NAMALWA (cell line): ENCODE data around the gene SCFD1.
"Not testable (repeated sequence)": the region's sequence is repeated elsewhere in the genome, so short reads cannot be mapped to it uniquely, and the experiment has no call there.

Experiments used
- DNase-seq: peaks from one replicate; pipeline ENCODE4 v3.0.0-alpha.2; 2015; ENCODE audit warnings: low spot score

SCFD1 gene

DNA sequence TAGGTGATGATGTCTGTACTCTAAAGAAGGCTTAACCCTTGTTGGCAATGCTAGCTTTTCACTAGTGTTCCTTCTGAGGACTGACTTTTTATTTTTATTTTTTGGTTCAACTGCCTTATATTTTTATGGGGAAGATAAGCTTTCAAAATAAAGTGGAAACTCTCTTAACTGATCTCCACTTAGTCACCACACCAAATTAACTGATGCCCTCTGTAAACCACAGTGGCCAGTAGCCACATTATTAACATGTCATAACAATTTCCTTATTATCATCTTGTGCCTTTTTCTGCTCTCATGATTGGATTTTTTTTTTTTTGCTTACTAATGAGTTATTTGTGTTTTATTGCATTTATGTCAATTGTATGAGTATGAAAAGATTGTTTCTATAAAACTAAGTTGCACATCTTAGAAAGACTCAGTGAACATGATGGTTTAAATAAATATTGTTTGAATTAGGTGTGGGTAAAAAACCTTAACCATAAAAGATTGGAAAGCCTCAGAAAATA lies 56.9 kb downstream of the SCFD1 start:
- DNase-seq = no peak

DNA sequence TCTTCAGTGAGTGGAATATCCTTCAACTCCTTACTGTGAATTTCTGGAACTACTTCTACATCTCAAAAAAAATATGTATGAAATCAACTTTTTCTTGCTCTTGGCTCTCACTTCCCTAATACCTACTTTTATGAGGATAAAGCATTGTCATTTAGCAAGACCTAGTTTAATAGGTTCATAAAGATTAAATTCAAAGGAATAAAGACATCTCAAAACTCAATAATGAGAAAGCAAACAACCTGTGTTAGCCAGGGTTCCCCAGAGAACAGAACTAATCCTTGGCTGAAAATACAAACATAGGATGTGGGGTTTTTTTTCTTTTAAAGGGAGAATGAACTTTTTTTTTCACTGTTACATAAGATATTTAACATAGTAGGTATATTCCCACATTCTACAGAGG lies 57.9 kb downstream of the SCFD1 start:
- DNase-seq = no peak

DNA sequence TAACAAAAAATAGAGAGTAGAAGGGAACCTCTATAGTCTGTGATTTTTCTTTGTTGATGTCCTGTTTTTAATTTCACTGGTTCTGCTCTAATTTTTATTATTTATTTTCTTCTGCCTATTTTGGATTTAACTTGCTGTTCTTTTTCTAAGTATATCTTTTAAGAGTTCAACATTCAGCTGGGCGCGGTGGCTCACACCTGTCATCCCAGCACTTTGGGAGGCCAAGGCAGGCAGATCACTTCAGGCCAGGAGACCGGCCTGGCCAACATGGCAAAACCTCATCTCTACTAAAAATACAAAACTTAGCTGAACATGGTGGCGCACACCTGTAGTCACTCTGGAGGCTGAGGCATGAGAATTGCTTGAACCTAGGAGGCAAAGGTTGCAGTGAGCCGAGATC lies 58.7 kb downstream of the SCFD1 start:
- not testable (repeated sequence) for DNase-seq

DNA sequence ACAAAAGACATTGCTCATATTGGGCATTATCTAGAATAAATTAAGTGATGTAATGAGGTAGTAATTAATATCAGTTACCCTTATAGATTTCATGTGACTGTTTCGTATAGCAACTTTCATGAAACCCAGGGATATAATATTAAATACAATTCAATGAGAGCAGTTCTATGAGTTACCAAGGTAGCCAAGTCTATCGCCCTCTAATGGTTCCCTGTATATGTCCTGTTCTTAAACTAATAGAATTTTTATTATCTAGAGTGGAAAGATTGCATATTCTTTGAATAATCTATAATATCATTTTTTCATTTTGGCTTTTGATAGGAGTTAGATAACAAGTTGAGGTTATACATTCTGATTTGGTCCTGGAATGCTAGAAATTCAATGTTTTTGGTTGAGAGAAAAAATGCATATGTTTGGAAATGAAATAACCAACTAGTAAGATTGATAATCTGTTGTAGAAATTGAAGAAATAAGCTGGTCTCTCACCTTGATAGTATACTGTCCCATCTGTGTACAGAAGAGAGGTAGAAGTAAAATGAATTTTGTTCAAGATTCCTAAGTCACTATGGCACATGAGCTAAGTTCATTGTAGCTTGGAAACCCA lies 59.7 kb downstream of the SCFD1 start:
- peak; percentile 32 for DNase-seq

DNA sequence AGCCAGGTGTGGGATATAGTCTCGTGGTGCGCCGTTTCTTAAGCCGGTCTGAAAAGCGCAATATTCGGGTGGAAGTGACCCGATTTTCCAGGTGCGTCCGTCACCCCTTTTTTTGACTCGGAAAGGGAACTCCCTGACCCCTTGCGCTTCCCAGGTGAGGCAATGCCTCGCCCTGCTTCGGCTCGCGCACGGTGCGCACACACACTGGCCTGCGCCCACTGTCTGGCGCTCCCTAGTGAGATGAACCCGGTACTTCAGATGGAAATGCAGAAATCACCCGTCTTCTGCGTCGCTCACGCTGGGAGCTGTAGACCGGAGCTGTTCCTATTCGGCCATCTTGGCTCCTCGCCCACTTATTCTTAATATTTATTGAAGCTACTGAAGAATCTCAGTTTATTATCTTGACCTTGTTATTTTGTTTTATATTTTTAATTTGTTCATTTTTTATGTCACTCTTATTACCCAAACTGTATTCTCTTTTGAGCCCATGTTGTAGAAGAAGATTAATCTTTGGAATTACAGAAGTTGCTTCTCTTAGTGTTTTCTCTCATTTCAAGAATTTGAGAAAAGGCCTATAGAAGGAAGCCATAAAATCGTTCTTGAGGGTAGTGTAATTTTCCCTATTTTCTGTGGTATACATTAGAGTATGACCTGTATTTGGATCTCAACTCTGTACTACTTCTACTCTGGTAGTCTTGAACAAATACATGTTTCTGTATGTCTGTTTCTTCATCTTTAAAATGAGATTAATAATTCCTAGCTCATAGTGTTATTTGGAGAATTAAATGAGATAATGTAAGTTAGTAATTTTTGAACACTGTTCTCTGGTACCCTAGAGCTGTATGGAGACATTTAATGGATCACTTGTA lies 68.6 kb downstream of the SCFD1 start:
- DNase-seq = not testable (repeated sequence)

DNA sequence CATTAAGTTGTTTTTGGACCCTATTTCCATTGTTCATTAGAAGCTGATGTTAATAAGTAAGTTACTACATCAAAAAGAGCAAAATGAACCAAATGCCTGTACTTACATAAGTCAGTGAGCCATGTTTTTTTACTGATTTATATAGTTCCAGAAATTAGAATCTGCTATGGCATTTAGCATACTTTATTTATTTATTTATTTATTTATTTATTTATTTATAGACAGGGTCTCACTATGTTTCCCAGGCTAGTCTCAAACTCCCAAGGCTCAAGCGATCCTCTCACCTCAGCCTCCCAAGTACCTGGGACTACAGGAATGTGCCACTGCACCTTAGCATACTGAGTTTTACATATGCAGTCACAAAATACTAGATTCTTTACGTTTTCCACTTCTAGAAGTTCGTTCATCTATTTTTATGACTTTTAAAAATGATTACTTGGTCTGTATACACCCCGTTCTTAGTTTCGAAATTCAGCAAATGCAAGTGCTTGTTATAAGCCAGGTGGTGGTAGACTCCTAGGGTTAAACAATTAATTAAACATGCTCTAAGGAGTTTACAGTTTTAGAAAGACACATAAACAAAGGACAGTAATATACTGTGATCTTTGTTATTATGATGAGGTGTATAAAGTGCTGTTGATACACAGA lies 69.8 kb downstream of the SCFD1 start:
- DNase-seq = no peak

DNA sequence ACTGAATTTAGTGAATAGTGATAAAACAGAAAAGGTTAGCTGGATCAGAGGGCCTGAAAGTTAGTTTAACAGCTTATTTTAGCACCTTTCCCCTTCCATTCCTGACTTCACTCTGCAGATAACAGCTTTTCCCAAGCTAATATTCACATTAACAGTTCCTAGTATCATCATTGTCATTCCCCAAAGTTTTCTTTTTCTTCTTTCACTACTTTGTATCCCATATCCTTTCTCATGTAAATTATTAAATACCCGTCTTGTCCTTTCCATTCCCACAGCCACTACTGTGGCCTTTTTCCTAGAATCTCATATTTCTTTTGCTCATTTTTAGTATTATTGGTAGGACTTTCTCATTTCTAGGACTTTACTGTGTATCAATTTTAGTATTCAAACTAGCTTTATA lies 70.5 kb downstream of the SCFD1 start:
- no peak for DNase-seq

DNA sequence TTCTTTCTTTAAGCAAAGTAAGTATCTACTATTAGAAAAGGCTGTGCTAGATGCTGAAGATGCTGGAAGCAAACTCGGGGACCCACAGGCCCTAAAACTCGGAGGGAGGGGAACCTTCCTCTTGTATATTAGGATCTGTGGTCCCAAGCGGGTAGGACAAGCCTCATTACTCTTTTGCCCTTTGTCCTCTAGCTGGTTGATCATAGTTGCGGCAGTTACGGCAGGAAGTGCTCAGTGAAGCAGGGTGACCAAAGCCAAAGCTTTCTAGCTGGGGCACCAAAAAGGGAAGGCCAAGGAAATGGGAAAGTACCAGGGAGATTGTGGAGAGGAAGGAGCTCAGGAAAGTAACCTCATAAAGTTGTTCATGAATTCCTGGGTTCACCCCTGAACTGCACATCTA lies 76.3 kb downstream of the SCFD1 start:
- DNase-seq = no peak

DNA sequence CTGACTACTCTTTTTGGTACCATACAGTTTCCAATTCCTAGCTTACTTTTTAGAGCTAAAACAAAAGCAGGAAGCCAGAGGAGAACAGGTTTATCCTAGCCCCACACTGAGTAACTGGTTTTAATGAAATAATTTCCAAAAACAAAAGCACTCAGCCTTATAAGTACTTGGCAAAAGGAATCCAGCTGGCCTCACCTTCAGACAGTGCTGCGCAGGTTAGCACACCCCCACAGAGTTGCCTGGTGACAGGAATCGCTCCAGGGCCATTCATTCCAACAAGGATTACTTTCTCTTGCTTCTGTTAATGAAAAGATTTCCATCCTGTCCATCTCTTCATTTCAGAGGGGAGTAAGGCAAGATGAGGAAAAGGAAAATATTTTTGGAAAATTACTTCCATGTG lies 84.6 kb downstream of the SCFD1 start:
- no peak for DNase-seq

DNA sequence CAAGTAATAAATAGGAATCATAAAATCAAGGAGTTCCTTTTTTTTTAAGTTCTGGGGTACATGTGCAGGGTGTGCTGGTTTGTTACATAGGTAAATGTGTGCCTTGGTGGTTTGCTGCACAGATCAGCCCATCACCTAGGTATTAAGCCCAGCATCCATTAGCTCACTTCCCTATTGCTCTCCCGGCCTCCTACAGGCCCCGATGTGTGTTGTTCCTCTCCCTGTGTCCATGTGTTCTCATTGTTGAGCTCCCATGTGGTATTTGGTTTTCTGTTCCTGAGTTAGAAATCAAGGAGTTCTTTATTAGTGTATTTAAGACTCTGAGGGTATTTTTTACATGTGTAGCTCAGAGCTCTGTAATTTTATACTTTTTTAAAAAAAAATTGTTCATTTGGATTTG lies 86.0 kb downstream of the SCFD1 start:
- no peak for DNase-seq

DNA sequence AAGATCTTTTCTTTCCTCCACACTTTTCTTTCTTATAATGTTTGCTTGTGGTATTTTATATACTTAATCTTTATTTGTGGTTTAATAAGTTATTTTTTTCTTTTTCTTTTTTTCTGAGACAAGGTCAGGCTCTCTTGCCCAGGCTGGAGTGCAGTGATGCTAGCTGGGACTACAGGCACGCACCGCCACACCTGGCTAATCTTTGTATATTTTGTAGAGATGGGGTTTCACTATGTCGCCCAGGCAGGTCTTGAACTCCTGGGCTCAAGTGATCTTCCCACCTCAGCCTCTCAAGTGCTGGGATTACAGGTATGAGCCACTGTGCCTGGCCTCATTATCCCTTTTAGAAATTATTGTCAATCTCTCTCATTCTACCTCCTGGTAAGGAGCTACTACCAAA lies 87.1 kb downstream of the SCFD1 start:
- no peak for DNase-seq

DNA sequence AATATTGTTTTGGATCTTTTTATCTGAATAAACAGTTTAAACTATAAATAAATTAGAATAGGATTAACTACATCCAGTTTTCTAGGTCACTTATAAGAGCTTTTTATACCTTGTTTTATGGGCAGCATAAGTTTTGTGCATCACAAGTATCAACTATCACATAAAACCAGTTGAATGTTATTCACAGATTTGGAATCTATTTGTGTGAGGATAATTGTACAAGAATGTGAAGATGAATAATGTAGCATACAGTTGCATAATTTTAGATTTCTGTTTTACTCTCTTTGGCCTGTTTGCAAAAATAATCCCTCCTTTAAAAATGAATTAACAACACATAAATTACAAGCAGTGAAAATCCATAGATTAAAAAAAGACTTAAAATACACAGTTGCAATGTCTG lies 88.8 kb downstream of the SCFD1 start:
- no peak for DNase-seq

DNA sequence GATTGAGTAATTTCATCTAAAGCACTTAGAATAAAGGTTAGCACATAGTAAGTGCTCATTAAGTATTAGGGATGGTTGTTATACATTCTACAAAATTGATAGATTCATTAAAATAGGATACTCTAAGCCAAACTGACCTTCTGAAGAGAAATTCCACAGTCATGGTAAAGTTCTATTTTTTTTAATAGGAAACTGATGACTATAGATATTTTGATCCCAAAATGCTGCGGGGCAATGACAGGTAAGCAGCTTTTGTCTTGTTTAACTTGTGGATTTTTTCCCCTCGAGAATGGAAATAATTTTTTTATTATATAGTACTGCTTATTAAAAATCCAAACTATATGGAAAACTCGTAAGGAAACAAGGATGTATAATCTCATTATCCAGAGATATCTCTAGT lies 97.0 kb downstream of the SCFD1 start:
- no peak for DNase-seq

DNA sequence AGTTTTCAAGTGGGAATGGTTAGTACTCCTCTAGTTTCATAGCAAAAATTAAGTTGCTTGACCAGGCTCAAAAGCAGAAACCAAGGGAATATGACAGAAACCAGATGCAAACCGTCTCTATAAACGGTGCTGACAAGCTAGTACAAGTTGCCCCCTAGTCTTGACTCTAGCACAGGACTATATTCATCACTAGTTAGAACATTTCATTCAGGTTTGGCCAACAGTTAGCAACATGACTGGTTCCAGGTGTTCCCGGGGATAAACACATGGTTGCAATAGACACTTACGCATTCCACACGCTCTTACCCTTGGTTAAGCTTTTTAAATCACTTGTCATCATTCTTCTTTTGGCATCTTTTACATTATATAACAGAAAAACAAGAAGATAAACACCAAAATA lies 103.6 kb downstream of the SCFD1 start:
- DNase-seq = no peak

DNA sequence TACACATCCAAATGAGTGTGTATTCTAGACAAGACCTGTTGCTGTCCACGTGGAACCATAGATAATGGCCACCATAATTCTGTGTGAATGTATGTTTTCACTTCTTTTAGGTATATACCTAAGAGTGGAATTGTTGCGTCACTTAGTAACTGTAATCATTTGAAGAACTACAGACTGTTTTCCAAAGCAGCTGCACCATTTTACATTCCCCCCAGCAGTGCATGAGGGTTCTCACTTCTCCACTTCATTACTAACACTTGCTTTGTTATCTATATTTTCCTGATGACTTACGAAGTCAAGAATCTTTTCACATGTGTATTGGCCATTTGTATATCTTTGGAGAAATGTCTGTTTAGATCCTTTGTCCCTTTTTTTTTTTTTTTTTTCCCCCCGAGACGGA lies 106.4 kb downstream of the SCFD1 start:
- DNase-seq = no peak

DNA sequence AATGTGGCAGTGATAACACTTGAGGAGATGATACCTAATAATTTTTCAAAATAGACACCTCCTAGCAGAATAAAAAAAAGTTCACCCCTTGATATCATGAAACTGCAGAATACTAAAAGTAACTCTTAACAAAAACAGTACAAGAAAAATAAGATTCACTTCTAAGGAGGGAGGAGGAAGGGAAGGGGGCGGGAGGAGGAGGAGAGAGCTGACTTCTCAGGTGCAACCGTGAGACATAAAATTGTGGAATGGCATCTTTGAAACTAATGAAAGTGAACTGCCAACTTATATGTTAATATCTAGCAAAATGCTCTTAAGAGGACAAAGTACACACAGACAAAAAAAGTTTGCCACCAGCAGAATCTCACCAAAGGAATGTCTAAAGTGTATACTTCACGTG lies 115.8 kb downstream of the SCFD1 start:
- no peak for DNase-seq

DNA sequence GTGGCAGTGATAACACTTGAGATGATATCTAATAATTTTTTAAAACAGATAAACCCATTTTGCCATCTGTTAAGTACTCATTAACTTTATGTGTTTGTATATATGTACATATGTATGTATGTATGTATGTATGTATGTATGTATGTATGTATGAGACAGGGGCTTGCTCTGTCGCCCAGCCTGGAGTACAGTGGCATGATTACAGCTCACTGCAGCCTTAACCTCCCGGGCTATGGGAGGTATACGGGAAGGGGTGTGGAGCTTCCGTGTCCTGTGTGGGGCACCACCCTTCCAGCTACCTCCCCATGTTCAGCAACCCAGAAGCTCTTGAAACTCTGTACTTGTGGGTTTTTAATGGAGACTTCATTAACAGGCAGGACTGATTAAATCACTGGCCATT lies 116.9 kb downstream of the SCFD1 start:
- no peak for DNase-seq

DNA sequence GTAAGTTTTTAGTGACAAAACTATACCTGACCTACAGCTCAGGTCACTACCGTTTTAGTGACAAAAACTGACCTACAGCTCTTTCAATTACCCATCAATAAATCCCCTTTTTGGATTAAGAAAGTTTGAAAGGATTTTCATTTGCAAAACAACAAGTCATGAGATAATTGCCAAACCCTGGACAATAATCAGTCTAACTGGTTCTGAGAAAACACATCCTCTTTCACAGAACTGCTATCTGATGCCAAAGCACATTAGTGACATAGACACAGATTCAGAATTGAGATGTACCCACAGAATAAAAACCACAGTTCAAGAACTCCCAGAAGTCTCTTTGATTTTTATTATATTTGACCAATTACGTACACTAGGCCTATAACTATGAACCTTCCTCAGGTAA lies 126.2 kb downstream of the SCFD1 start:
- no peak for DNase-seq

DNA sequence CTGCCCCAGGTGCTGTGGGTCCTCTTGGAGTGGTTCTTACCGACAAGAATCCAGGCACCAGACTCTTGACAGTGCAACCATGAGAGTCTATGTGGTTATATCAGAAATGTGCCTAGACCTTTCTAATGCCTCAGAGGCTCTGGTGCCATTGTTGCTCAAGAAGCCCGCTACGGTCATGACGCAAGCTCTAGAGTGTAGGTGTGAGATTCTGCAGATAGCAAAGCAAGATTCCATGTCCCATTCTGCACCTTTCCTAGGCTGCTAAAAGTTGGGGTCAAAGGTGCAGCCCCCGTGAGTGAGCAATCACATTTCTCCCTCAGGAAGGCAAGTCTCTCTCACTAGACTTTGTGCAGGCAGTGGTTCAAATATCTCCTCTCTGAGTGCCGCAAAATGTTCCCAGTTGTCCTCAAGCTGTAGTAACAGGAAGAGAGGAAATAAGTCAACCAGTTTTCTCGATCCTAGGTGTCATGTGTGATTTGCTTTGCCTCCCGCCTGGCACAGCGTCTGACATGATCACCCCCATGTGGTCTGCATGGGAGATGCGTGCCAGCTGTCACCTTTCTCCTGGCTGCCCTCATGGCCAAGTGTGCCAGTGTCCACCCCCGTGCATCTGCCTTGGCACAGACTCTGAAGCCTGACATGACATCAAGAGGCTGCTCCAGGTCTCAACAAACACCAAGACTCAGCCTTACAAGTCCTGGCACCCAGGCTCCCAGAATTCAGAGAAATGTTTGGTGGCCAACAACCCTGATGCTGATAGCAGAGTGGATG lies 129.7 kb downstream of the SCFD1 start:
- DNase-seq = peak; percentile 20

DNA sequence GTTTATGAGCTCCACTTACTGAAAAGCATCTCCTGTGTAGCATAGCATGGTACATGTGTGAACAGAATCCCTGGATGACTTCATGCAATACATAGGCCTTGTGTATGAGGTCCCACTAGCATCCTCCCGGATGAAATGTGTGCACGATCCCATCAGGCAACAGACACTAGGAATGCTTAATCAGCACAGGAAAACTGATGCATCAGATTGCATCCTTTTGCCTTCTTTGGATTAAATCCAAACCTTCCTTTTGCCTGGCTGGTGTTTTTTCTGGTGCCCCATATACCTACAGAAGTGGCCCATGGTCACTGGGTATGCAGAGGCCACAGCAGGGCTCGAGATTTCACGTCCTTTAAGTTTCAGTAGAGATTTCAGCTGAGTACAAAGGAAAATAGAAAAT lies 131.3 kb downstream of the SCFD1 start:
- no peak for DNase-seq

DNA sequence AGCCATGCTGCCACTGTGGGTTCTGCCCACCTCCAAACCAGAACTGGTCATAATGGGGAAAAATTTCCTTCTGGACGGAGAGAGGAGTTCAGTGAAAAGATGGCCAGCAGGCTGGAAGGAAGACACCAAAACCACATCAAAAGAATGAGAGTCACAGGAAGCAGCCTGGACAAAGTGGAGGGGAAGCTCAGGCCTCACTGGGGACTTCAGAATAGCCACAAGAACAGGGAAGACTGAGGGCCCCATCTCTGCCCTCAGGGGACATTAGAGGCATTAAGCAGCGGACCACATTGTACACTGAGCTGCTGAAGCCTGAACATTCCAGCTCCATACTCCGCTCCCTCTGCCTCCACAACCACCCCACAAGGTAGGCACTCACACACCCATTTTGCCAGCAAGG lies 132.7 kb downstream of the SCFD1 start:
- no peak for DNase-seq

DNA sequence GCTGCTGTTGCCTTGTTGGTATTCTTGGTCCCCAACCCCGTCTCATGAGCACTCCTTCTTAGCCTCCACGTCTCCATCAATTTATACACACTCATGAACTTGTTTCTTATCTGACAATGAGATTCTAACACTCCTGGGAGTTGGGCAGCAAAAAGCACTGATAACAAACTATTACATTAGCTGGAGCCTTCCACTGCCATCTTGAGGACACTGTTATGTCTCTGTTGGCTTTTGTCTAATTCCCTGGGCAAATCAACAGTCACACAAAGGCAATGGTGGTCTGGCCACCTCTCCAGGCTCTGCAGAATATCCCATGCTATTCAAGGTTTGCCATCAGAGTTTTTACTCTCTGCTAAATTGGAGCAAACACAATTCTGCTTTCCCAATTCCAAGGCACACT lies 134.5 kb downstream of the SCFD1 start:
- no peak for DNase-seq
